Skin of body (tissue), 2 donors: ENCODE measurements around the gene ZMYND10. TPM values are rescaled to one million over a fixed set of nuclear protein-coding genes. Genes with fewer than 3 reads are reported as not detected.
"Not testable (repeated sequence)": the region's sequence is repeated elsewhere in the genome, so short reads cannot be mapped to it uniquely, and the experiment has no call there.

Experiments used
- DNase-seq: peaks from one replicate; lab custom pipeline; 2025; lab: John Stamatoyannopoulos, UW
- total RNA-seq: library from RNA; depleted of rRNA; stranded (reverse); fragments of >200 nt; gene quantifications from one replicate; pipeline ENCODE4 v1.2.3, GENCODE V29; 2014

ZMYND10 gene
- total RNA-seq, 1 donor from 2014 or later = 0.89 TPM

- DNase-seq = no peak
Observed at GRCh38 chr3:50326182-50326541, 19.4 kb downstream of the ZMYND10 start.

DNA sequence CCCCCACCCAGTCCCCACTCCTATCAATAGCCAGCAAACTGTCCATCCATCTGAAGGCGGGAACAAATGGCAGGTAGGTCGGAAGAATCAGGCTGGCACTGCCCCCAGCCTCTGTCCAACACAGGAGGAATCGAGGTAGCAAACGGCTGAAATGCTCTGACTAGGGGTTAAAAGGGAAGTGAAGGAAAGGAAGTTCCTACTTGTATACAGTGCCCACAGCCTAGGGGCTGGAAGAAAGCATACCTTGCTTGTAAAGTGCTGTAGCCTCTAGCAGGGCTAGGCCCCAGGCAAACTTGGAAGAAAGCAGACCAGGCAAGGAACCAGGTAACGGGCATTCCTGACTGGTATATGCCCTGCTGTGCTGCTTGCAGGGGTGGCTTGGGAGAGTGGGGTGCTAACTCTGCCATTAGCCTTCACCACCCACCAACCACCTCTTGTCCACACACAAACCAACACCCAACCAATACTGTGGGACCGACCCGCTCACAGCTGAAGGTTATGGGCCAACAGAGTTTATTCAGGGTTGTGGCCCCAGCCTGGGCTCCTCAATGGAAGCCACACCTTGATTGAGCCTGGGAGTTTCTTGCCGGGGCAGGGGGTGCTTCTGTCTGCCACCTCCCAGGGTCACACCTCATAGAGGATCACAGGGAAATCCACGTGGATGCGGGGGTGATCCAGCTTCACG, 19.9 kb downstream of the ZMYND10 start:
- no peak for DNase-seq

DNA sequence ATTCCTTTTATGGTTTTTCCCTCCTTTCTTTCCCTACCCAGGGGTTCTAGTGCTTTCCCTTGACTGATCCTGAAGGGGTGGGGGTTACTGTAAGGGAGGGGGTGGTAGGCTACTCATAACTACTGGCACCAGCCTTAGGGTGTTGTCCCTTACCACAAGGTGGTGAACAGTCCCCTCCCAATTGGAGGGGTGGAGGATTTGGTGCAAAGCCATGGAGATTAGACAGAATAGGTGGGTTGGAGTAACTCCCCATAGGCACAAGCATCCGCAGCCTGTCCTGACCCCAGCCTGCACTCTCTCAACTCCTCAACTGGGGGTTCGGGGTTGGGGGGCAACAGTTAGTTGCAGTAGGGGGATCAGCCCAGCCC, 20.4 kb downstream of the ZMYND10 start:
- DNase-seq = no peak

DNA sequence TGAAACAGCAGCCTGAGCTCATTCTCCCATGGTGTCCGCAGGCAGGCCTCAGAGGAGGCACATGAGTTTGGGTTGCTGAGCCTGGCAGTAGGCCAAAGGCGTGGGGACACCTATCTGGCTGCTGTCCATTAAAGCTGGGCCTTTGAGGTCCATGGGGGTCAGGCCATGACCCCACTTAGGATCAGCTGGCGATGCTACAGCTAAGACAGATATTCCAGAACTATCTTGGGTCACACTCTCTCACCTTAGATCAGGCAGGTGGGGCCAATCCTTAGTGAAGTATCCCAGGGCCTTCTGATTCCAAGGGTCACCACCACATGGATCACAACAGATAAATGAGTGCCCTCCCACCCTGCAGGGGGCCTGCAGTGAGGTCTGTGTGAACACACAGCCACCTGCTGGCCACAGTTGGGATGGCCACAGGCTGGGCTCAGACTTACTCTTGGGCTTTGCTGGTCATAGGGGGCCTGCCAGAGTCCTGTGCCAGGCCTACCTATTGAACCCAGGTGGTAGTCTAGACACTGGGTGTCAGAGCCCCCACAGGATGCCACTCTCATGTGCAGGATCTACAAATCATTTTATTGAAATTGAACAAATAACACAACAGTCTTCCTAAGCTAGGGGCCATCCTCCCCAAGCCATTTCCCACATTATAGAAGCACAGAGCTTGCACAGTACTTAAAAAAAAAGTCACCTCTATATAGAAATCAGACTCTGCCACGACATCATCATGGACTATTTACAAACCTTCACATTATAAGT, 21.0 kb downstream of the ZMYND10 start:
- DNase-seq = no peak

GRCh38 chr3:50323614-50324199, 21.8 kb downstream of the ZMYND10 start:
- peak; percentile 23 for DNase-seq

DNA sequence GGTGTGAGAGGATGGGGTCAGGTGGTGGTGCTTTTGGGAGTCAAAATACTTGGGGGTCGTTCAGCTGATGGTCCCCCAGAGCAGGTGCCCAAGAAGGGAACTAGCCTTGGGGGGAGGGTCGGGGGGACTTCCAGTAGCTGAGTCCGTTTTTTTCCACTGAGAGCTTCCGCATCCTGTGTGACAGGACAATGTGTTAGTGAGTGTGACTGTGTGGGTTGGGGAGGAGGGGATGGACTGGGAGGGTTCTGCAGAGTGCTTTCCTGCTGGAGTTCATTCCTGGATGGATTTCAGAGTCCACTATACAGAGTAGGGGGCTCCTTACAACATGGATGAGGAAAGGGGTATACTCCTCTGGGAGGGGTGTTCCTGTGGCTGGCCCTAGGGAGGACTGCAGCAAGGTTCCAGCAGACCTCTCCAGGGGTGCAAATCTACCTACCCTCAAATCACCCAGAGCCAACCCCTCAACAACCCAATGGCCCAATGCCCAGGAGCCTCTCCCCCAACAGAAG, 22.4 kb downstream of the ZMYND10 start:
- peak; percentile 49 for DNase-seq

- DNase-seq = peak; percentile 49
Observed at GRCh38 chr3:50322386-50323091, 23.0 kb downstream of the ZMYND10 start, which contains the start of gene HYAL2. TSS of gene HYAL2 (minus strand) at chr3:50322745. CDS start at chr3:50320489, 2,256 bp downstream.

DNA sequence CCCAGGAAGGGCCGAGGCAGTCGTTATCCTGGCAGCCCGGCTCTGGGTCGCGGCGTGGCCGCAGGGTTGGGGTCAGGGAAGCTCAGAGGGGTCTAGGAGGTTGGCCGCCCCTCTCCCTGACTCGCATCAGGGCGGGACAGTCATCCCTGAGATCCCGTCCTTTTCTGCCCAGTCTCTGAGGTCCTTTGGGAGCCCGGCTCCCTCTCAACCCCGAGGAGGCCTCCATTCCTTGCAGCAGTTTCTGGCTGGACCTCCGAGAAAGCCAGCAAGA, 23.5 kb downstream of the ZMYND10 start:
- no peak for DNase-seq

DNA sequence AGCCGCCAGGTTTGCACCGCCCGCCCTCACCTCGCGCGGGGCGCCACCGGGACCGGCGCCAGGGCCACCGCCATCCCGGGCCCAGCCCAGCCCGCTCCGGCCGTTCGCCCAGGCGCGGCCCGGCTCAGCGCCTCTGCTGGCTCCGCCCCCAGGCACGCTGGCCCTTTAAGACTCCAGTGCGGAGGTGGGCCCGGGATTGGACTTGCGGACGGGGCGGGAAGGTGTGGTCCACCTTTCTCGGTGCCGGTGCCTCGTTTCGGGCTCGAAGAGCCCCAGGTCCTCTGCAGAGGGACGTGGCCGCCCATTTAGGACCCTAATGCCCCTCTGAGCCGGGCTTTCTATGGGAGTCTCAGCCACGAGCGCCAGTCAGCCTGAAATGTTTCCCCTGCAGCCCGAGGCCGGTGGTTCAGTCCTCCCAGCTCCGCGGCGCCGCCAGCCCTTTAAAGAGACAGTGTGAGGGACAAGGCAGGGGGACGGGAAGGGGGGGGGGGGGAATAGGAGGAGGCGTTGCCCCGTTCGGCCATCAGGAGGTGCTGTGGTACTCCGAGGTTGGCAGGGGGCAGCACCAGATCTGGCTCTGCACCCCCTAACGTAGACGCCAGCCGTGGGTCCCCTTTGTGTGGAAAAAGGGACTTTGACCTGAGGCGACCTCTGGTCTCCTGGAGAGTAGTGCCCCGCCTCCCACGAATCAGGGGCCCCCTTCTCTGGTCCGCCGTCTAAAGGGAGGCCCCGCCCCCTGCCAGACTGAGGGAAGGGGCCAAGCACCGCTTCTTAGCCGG, 24.0 kb downstream of the ZMYND10 start:
- peak; percentile 89 for DNase-seq

- peak; percentile 58 for DNase-seq
Observed at GRCh38 chr3:50320853-50321335, 24.6 kb downstream of the ZMYND10 start.

GRCh38 chr3:50319894-50320625, 25.5 kb downstream of the ZMYND10 start:
- DNase-seq = no peak

DNA sequence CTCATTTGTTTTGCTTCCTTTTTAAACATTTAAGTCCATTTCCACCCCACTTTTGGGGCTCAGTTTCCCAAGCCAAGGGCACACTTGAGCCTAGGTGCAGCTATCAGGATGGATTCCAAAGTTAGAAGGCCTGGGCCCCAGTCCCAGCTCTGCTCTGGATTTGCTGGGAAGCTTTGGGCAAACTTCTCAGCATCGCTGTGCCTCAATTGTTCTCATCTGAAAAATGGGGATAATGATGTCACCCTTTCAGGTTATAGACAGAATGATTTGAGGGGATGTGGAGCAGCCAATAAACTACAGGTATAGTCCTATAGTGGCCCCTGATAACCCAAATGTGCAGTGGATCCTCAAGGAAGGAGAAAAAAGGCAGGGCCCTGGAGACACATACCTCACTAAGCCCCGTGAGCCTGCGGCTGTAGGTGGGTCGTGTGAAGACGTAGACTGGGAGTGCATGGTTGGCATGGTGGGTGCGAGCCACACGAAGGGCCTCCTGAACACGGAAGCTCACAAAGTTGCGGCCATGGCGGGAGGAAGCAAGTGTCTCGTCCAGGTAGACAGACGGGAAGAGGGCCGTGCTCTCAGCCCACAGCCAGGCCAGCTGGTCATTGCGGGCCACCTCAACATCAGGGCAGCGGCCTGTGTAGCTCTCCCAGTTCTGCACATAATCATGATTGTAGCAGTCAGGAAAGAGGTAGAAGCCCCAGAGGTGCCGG, 26.2 kb downstream of the ZMYND10 start:
- DNase-seq = no peak

DNA sequence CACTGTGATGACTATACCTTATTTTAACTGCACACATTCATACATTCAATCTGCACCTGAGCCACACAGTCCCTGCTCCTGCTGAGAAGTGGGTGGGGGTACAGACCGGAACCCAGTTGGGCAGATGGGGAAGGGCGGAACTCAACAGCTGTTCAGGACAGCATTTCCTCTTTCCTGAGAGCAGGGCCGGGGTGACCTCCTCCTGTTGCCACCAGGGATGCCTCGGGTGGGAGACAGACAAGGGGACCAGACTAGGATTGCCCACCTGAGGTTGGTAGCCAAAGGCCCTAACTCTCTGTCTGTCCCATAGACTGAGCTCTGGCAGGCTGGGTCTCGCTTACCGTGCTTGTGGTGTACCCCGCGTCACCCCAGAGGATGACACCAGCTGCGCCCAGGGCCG, 26.9 kb downstream of the ZMYND10 start:
- no peak for DNase-seq

DNA sequence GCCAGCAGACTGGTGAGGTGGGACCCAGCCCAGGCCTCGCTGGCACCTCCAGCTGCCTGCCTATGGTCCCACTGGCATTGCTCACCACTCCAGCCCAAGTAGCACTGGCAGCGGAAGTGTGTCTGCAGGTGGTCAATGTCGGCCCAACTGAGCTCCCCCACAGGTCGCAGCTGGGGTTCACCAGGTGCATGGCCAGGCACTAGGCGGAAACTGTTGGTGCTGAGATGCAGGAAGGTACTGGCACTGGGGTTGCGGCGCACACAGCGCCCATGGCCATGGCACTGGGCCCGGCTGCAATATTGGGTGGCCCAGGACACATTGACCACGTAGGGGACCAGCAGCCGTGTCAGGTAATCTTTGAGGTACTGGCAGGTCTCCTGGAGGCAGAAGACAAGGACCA, 27.4 kb downstream of the ZMYND10 start:
- no peak for DNase-seq

DNA sequence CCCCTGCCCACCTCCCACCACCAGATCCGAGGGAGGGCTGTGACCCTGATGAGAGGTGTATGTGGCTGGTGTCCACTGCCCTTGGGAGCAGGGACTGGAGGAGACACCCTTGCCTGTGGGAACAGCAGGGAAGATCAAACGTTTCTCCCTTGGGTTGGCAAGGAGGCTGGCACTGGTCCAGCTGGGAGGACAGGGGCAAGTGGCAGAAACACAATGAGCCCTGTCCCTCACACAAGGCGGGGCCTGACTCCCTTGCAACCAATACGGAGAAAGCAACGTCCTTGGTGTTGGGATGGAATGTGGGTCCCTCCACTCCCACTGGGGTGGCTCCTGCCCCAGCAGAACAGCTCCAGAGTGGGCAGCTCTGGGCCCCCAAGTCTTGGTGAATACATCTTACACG, 28.2 kb downstream of the ZMYND10 start:
- no peak for DNase-seq

DNA sequence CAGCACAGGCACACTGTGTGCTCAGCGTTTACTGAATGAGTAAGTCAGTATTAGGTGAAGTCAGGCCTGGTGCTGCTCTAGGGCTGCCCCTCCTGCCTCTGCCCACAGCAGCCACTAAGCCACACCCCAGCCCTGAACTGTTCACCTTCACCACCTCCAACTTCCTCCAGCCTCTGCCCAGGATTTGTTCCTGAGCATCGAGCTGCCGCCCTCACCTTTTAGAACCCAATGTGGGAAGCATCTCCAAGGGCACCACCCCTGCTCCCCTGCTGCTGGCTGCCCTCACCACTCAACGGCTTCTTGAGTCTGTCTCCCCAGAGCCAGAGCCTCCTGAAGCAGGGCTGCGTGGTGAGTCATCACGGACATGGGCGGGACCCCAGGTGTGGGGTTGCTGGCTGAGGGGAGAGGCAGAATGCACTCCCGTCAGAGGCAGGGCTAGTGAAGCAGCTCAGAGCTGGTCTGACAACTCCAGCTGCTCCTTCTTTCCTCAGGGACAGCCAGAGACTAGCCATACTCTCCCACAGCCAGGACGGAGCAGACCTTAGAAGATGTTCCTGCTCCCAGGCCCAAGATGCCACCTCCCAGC, 28.8 kb downstream of the ZMYND10 start:
- DNase-seq = no peak

DNA sequence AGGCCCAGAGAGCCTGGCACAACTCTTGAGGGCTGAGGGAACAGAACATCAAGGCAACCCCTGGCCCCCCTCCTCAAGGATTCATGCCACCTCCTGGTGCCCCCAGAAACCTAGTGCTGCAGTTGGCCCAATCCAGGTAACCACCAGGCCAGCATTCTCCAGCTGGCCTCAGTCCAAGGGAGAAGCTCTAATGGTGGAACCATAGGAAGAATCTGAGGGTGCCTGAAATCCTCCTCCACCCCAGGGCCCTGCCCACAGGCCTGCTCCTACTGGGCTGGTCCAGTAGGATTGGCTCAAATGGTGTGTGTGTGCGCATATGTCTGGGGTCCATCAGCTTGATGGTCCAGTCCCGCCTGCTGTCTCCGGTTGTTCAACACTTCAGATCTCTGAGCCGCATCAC, 30.7 kb downstream of the ZMYND10 start:
- no peak for DNase-seq

DNA sequence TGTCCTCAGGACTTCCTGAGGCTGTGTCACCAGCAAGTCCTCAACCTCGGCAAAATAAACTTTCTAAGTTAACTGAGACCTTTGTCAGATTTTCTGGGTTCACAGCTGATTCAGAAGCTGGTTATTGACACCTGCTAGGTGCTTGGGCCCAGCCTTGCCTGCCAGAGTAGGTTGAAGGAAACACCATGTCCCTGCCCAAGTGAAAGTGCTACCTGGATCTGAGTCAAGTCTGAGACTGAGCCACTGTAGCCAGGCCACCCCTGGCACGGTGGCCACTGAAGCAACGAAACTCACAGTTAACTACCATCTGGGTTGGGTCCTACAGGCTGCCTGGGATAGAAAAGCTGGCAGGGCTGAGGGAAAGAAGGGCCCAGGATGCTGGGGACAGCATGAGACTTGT, 31.2 kb downstream of the ZMYND10 start:
- no peak for DNase-seq

DNA sequence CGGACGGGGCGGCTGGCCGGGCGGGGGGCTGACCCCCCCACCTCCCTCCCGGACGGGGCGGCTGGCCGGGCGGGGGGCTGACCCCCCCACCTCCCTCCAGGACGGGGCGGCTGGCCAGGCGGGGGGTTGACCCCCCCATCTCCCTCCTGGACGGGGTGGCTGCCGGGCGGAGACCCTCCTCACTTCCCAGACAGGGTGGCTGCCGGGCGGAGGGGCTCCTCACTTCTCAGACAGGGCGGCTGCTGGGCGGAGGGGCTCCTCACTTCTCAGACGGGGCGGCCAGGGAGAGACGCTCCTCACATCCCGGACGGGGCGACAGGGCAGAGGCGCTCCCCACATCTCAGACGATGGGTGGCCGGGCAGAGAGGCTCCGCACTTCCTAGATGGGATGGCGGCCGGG, 33.5 kb downstream of the ZMYND10 start:
- DNase-seq = not testable (repeated sequence)
